ENCODE data around the gene PGS1.

DNA sequence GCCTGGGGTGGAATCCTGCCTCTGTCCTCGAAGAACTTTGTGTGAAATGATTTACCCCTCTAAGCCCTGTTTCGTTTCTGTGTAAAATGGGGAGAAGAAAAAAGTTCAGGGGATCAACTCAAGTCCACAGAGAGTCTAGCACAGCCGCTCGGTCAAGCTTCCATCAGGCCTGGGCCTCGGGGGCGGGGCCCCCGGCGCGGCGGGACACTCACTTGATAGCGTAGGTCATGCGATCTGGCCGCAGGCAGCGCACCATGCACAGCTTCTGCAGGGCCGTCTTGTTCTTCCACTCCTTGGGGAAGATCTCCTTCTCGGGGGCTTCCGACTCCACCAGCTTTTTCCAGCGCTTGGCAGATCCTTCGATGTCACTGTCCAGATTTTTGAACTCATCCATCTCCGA, 65.9 kb downstream of the PGS1 start:
- TF ChIP-seq, protein P1, sequence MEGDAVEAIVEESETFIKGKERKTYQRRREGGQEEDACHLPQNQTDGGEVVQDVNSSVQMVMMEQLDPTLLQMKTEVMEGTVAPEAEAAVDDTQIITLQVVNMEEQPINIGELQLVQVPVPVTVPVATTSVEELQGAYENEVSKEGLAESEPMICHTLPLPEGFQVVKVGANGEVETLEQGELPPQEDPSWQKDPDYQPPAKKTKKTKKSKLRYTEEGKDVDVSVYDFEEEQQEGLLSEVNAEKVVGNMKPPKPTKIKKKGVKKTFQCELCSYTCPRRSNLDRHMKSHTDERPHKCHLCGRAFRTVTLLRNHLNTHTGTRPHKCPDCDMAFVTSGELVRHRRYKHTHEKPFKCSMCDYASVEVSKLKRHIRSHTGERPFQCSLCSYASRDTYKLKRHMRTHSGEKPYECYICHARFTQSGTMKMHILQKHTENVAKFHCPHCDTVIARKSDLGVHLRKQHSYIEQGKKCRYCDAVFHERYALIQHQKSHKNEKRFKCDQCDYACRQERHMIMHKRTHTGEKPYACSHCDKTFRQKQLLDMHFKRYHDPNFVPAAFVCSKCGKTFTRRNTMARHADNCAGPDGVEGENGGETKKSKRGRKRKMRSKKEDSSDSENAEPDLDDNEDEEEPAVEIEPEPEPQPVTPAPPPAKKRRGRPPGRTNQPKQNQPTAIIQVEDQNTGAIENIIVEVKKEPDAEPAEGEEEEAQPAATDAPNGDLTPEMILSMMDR (IDR thresholded peaks at IDR 0.05): no peak
- no peak for TF ChIP-seq POLR2A (IDR thresholded peaks at IDR 0.05; ENCODE audit: low read depth)
- no peak for TF ChIP-seq POLR2AphosphoS5 (IDR thresholded peaks at IDR 0.05)
- TF ChIP-seq EP300 (IDR thresholded peaks at IDR 0.05): no peak

All from esophagus muscularis mucosa (tissue), 4 donors.